Measurements from ENCODE around the gene MT1HL1.

MT1HL1 gene

DNA sequence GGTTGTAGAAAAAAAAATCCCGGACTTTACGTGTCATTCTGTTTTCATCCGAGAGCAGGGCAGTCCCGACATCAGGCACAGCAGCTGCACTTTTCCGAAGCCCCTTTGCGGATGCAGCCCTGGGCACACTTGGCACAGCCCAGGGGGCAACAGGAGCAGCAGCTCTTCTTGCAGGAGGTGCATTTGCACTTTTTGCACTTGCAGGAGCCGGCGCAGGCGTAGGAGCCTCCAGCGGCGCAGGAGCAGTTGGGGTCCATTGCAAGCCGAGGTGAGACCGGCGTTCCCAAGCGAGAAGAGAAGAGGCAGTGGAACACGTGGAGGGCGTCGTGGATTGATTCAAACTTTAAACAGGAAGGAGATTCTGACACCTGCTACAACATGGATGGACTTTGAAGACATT lies at the start of gene MT1HL1:
TSS of gene MT1HL1 (minus strand) at position 326 of the 400 bp plus-strand sequence. CDS start at position 257, 69 bp downstream.
- DNase-seq, result no peak

DNA sequence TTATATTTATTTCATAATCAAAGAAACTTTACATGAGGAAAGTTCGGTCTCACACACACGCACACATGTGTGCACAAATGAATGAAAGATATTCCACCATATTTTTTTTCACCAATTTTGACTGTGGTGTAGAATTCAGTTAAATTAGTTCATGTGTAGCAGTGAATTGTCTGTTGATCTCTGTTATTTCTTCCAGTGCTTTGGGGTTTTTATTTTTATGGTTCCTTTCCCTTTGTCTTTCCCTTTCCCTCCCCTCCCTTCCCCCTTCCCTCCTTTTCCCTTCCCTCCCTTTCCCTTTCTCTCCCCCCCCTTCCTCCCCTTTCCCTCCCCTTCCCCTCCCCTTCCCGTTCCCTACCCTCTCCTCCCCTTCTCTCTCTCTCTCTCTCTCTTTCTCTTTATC lies 46.7 kb upstream of the MT1HL1 start:
- DNase-seq, result no peak

DNA sequence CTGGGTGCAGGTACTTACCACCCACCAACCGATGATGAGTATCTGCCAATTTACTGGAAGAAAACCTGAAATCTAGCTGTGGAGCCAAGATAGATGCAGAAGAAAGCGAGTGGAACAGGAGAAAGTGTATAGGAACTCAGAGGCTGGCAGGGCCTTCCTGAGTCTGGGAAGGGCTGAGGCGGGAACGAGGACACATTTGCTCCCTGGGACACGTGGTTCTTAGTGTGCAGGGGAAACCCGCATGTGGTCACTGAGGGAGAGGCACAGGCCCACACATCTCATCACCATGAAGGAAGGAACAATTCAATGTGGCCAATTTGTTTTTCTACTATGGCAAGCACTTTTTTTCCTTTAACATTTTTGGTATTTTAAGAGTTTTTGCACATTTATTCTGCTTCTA lies 45.9 kb upstream of the MT1HL1 start:
- DNase-seq, result no peak

DNA sequence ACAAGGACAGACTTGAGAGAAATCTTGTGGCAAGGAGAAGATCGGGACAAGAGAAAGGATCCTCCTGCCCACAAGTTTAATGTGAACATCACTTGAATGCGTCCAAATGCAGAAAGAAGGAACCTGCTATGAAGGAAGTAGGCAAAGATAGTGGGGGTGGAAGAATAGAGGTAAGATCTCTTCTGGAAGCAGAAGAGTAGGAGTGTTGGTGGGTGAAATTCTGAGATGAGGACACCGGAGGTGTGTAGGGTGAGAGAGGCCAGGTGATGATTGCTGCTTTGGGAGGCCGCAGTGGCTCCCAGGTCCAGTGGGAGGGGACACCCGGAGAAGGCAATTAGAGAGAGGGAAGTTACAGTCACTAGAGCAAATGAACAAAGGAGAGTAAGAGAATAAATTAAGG lies 44.6 kb upstream of the MT1HL1 start:
- DNase-seq, result no peak

DNA sequence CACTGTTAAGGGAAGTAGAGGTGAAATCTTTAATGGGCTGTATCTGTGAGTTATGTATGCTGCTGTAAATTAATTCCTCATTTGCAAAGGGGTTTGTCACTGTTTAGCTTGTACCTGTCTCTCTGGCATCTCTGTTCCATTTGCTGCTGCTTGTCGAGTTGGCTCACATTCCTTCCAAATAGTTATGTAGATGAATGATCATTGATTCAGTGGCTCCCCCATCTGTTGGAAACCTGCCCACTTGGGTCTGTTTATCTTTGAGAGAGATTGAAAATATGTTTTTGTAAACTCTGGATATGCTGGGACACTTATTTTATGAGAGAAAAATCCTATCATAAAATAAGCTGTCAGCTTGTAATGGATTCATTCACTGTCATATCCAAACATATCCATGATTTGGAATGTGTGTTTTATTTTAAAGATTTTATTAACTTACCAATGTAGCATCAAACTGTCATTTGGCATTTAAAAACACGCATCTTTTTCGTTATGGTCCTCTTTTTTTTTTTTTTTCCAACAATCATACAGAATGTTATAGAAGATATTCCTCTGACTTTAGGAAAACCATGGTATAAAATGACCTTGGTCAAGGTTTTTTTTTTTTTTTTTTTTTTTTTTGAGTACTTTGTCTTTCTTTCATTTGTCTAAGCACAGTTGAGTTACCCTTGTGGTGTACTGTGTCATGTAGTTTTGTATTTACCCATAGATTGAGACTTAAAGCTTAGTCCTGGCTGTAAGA lies 41.2 kb upstream of the MT1HL1 start:
- no peak for DNase-seq

DNA sequence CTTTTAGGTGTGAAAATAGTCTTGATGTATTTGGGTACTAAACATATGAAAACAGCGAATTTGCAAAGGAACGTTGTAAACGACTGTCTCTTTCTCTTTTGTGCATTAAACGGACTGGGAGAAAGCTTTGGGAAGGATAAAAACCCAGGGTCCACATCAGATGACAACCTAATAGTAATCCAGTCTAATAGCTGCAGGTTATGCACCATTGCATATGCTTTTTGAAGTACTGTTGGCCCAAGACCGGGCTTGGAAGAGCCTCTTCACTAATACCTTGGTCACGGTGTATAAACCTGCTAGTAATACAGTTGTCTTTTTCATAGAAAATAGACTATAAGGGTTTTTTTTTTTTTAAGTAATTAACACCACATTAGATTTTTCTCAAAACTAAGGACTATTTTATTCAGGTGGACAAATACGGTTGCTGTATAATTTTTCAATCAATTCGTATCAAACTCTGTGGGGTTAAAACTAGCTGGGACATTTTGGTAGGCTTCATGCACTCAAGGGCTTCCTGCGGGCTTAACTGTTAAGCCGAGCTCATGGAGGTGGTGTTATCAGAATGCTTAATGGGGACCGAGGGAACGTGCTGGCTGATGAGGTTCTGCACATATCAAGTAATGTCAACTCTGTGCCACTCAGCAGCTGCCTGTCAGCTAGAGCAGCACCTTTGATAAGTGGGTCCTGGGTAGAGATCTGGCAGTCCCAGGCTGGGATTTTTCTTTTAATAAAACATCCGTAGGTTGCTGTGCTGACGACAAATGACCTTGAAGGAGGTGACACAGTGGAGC lies 39.8 kb upstream of the MT1HL1 start:
- no peak for DNase-seq

DNA sequence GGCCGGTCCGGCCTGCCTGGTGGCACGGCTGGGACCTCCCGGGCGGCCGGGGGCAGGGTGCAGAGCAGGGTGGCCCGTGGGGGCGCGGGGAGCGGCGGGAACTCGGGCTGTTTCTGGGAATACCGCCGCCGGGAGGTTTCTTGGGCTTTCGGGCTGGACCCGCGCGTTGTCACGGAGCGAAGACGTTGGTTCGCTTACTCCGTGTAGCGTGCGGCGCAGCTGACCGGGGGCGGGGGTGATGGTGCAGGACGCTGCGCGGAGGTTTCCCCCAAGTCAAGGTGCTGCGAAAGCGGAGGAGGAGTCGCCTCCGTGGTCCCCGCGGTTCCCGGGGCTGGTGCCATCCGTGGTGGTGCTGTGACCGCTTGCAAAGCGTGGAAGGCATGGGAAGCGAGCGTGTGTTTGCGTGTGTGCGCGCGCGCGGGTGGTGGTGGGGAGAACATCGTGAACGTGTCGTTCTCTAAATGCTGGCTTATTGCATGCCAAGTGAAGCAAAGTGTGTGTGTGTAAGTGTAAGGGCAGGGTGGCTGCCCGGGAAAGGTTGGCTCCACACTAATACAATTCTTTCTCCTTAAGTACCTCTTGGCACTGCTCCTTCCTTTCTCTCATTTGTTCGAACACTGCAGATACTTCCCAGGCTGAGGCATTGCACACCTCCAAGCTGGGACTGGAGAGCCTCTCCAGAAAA lies 38.8 kb upstream of the MT1HL1 start:
- no peak for DNase-seq

DNA sequence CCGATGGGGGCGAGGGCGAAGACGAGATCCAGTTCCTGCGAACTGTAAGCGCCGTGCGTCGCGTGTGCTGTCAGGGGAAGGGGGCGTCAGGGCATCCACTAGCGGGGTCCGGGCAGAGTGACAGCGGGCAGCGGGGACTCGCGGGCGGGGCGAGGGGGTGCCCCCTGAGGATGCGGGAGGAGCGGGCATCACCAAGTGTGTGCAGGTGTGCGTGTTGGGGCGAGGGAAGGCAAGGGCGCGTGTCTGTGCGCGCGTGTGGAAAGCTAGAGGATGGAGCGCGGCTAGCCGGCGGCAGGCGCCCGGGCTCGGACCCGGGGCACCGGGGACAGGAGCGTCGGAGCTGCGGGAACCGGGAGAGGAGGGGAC lies 38.3 kb upstream of the MT1HL1 start:
- DNase-seq, result no peak

DNA sequence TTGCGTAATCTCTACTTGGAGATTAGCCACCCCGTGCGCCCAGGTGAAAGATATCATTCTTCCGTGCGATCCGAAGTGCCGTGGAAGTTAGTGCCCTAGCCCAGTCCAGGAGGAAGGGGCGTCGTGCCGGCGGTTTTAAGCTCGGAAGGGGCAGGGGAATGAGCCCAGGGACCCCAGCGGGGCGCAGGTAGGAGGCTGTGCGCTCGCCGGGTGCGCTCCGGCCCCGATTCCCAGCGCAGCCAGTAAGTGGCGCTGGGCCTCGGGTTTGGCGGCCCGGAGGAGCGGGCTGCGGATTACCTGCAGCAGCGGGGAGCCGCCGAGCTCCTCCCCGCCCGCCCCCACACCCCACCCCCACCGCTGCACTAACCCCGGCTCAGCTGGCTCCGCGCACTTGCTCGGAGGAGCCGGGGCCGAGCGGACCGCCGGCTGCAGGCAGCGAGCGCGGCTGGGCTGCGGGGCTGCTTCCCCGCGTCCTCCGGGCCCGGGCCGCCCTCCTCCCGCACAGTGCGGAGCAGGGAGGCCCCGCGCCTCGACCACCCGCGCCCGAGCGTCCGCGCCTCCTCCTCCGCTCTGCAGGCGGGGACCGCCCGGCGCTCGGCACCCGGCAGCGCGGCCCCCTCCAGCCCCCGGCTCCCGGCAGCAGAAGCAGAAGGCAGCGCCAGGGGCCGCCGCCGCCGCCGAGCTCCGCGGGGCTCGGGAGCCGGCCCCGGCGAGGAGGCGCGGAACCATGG lies 37.7 kb upstream of the MT1HL1 start, which contains the start of gene RYR2:
TSS of gene RYR2 (plus strand) at position 390 of the 731 bp plus-strand sequence. CDS start at position 728, 338 bp downstream.
- no peak for DNase-seq

DNA sequence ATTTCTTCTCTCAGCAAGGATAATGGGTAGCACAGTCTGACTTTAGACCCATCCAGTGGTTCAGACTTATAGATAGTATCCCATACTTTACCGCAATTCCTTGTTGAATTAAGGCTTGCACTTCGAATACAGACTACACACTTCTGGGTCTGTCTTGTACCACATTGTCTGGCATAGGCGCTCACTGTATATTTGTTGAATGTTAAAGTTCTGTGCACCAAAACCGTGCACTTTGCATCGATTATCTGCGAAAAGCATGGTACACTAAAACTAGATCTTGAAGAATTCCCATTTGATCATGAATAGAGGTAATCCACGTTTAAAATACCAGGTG lies 37.2 kb upstream of the MT1HL1 start:
- no peak for DNase-seq

DNA sequence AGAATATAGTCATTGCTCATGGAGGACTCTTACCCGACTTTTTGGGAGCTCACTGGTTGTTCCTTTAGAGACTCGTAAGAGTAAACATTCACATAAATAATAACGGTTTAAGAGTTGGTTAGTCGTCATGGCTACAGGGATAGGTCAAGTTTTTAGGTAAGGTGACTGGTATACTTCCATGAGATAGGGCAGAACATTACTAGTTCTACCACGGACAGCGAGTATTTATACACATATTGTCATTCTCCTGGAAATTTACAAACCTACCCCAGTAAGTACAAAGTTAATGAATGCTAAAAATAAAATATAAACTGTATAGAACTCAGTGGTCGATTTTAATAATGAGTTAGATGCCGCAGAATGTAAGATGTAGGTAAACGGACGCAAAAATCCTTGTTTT lies 36.6 kb upstream of the MT1HL1 start:
- DNase-seq, result no peak

DNA sequence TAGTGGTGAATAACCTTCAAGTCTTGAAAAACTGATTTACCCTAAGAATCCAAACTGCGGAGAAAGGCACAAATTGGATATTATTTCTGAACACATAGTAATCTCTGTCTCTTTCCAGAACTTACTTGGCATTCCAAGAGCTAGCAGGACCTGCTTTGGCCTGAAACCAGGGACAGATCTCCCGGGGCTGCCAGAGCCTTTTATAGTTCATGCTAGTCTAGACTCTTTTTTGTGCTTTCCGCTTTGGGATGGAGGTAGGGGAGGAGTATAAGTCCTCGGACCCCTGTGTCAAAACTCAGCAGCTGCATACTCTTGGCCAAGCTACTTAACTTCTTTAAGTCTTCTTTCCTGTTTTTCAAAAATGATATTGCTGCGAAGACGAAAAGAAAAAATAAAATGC lies 34.0 kb upstream of the MT1HL1 start:
- DNase-seq, result no peak

DNA sequence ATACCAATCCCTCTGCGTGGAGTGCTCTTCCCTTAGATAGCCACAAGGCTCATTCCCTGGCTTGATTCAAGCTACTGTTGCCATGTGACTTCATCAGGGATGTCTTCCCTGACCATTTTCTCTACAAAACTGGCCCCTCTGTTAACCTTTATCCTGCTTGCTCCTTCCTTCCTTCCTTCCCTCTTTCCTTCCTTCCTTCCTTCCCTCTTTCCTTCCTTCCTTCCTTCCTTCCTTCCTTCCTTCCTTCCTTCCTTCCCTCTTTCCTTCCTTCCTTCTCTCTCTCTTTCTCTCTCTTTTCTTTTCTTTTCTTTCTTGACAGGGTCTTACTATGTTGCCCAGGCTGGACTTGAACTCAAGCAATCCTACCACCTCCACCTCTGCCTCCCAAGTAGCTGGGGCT lies 31.5 kb upstream of the MT1HL1 start:
- no peak for DNase-seq

DNA sequence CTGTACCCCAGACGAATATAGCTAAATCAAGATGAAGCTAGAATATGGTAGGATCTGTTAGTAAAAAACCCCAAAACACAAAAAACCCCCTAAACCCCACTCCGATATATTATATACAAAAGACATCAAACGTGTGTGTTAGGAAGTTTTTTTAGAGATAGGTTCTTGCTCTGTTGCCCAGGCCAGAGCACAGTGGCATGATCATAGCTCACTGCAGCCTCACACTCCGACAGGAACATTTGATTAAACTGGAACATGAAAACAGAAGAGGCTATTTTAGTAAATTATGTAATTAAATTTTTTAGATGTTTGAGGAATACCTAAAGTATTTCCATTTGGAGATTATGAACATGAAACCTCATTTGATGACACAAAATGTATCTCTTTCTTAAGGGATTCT lies 29.6 kb upstream of the MT1HL1 start:
- no peak for DNase-seq

DNA sequence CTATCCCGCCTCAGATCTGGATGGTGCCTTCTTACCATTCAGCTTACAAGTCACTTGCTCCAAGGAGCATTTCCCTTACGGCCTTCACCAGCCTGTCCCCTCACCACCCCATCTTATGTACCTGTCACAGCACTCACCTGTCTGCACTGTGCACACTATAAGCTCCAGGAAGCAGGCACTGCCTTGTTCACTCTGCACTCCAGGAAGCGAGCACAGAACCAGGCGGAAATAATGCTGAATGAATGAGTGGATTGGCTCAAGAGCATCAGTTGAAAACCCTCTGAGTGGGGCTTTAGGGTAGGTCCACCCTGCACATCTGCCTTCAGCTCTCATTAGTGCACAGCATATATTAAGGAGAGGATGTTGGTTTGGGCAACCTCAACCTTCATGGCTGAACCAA lies 28.8 kb upstream of the MT1HL1 start:
- no peak for DNase-seq

DNA sequence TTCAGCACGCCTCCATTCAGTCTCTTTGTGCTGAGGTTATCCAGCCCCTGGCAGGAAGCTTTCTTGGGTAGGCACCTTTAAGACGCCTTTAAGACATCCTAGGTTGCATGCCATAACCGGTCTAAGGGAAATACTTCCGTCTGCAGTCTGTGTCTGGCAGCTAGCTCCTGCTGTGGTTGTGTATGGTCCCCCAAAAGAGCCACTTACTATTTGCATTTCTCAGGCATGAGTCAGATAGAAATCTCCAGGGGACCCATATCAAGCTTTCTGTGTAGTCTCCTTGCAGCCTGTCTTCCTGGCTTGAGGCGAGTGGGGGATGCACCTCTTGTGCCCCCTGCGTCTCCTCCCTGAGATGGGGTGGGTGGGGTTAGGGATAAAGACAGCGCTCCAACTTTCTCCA lies 27.8 kb upstream of the MT1HL1 start:
- DNase-seq, result no peak

DNA sequence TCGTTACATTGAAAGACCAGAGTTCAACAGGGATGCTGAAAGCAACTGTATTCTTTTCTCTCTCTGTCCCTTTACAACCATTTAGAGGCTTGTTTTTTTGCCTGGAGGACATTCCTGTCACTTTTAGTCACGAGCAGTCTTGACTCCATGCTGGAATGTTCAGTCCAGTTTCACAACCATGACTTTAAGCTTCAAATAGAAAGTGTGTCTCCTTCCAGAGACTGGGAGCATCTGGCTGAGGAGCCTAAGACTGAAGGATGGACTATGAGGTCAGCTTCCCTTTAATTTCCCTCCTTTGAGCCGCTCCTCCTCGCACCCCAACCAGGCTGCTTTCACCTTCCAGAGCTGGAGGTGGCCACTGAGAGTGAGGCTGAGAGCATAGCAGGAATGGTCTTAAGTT lies 27.2 kb upstream of the MT1HL1 start:
- no peak for DNase-seq

DNA sequence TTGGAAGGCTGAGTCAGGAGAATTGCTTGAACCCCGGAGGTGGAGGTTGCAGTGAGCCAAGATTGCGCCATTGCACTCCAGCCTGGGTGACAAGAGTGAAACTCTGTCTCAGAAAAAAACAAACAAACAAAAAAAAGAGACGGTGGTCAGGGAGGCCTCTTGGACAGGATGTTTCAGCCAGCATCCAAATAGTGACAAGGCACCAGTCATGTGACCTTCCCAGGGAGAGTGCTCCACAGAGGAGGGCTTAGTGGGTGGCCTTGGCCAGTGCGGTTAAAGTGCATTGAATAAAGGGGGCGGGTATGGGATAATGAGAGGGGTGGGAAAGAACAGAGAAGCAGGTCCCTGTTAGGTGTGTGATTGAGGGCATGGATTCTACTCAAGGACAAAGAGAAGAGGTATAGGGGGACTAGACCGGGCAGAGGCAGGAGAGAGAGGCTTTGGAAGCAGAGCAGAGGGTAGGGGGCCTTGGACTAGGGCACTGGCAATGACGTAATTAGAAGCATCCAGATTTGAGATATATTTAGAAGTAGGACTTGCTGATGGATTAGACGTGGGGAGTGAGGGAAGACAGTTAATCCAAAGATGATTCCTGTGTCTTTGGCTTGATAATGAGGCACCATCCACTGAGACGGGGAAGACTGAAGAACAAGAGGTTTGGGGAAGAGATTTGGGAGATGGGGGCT lies 25.8 kb upstream of the MT1HL1 start:
- no peak for DNase-seq

DNA sequence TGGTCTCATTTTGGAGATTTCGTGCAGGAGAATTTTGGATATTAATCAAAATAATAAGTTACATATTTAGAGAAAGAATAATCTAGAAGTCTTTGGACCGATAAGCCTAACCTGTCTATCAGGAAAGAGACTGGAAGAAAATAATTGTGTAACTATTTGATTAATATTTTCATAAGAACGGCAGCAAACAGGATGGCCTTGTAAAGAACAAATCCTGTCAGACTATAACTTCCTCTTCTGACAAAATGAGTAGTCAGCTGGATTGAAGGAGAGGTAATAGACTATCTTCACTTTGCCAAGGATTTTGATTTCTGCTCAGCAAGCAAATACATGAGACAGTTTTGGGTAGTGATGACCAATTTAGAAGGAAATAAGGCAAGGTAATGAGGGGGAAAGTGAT lies 25.0 kb upstream of the MT1HL1 start:
- DNase-seq, result no peak

DNA sequence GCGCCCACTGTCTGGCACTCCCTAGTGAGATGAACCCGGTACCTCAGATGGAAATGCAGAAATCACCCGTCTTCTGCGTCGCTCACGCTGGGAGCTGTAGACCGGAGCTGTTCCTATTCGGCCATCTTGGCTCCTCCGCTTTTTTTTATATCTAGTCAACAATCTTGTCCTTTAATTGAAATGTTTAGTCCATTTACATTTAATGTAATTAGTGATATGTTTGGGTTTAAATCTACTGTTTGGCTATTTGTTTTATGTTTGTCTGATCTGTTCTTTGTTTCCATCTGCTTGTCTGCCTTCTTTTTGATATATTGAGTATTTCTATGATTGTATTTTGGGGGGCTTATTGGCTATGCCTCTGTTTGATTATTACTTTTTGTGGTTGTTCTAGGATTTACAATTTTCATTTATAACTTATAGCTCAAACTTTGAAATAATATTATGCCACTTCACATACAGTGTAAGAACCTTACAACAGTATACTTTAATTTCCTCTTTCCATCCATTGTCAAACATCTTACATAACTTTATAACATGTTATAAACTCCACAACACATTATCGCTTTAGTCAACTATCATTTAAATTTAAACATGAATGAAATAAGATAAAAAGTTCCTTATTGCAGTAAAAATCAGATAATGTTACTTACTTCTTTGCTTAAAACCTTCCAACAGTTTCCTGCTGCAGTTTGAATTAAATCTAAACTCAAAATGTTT lies 21.3 kb upstream of the MT1HL1 start:
- DNase-seq, result no peak

DNA sequence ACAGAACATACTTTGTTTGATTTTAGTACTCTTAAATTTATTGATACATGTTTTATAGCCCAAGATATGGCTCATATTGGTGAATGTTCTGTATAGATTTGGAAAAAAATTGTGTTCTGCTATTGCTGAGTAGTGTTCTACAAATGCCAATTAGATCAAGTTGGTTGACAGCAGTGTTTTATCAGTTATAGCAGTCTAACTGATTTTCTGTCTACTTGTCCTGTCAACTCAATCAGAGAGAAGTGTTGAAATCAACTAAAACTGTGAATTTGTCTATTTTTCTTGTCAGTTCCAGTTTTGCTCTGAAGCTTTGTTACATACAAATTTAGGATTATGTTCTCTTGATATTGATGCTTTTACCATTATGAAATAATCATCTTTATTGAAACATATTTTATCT lies 14.7 kb upstream of the MT1HL1 start:
- no peak for DNase-seq

DNA sequence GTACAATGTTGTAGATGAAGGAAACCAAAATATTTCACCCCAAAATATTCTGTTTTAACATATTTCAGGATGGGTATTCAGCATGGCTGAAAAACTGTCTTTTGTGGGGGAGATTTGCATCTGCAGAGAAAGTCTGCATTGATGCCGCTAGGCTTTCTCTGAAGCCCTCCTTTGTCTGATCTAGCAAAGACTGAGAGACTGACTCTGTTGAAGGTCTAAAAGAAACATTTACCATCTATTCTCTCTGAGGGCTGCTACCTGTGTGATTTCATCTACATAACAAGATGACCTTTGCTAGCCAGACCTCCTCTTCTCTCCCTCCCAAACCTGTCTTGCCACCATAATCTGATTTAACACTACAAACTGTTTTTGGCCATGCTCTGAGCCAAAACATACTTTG lies 12.4 kb upstream of the MT1HL1 start:
- DNase-seq, result no peak
